Measurements from ENCODE around the gene GOPC.

Gene GOPC

DNA sequence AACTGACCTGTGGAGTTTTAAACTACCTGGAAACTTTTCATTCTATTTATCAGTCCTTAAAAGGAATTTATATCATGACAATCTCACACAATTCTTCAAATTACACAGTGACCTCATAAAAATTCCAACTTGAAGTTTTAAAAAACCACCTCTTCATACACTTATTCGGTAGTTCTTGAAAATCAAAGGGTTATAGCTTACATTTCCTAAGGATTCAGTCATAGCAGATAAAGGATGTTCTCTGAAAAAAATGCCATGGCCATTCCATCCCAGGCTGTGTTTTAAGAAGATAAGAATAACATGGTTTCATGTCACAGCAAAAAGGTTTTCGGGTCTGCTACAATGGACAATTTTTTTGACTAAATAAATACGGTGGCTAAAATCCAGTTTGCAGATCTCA, 41.2 kb downstream of the GOPC start:
- TF ChIP-seq RARB (CRISPR knock-in tag; IDR thresholded peaks at IDR 0.05) (no peak), ZFP3 (CRISPR knock-in tag; IDR thresholded peaks at IDR 0.05) (no peak), OSR1 (CRISPR knock-in tag; IDR thresholded peaks at IDR 0.05) (no peak), SNAI2 (CRISPR knock-in tag; IDR thresholded peaks at IDR 0.05) (no peak), ZC3H10 (CRISPR knock-in tag; IDR thresholded peaks at IDR 0.05) (no peak)

DNA sequence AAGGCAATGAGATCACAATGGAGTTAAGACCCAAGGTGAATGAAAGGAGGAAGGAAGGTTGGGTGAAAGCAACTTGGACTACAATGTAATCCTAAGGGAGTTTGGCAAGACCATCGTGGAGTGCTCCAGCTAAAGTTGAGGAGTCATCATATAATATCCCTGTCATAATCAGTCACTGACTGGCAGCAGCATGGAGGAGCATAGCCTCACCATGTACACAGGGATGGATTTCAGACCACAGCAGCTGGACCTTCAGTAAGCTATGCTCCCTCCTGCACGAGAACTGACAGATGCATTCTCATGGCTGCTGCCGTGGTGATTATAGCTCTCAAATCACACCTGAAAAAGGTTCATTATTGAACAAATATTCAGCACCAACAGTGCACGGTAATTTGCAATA, 43.0 kb downstream of the GOPC start:
- no peak for ATAC-seq
- TF ChIP-seq ISL1 (CRISPR knock-in tag; IDR thresholded peaks at IDR 0.05) = no peak
- no peak for TF ChIP-seq ESRRG (CRISPR knock-in tag; IDR thresholded peaks at IDR 0.05)
- TF ChIP-seq OSR1 (CRISPR knock-in tag; IDR thresholded peaks at IDR 0.05) = no peak
- no peak for TF ChIP-seq PPARA (CRISPR knock-in tag; IDR thresholded peaks at IDR 0.05; ENCODE audit: borderline replicate concordance)
- TF ChIP-seq, protein P1, sequence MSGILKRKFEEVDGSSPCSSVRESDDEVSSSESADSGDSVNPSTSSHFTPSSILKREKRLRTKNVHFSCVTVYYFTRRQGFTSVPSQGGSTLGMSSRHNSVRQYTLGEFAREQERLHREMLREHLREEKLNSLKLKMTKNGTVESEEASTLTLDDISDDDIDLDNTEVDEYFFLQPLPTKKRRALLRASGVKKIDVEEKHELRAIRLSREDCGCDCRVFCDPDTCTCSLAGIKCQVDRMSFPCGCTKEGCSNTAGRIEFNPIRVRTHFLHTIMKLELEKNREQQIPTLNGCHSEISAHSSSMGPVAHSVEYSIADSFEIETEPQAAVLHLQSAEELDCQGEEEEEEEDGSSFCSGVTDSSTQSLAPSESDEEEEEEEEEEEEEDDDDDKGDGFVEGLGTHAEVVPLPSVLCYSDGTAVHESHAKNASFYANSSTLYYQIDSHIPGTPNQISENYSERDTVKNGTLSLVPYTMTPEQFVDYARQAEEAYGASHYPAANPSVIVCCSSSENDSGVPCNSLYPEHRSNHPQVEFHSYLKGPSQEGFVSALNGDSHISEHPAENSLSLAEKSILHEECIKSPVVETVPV (CRISPR knock-in tag; IDR thresholded peaks at IDR 0.05) = no peak
- no peak for TF ChIP-seq TOX (CRISPR knock-in tag; IDR thresholded peaks at IDR 0.05; ENCODE audit: borderline replicate concordance)
- no peak for TF ChIP-seq ZFP30 (CRISPR knock-in tag; IDR thresholded peaks at IDR 0.05)

More for the DNA sequence above, 41.2 kb downstream of the GOPC start:
- no peak for ATAC-seq

DNA sequence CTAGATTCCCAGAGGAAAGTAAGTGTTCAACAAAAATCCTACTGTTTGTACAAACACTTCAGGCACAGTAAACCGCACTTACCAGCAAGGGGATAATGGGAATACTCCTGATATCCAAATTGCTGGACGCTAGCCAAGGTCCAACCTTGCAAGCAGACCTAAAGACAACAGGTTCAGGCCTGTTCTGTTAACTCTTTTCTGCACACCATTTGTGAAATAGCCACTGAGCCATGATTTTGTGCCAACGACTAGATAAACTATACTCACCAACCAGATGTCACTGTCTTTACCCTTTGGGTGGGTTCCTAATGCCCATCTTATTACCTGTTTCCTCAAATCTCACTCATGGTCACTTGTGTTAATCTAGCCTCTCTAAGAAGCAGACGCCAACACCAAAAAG, 43.5 kb downstream of the GOPC start:
- no peak for ATAC-seq
- TF ChIP-seq, protein P1 (CRISPR knock-in tag; IDR thresholded peaks at IDR 0.05) = no peak
- TF ChIP-seq, protein P2, sequence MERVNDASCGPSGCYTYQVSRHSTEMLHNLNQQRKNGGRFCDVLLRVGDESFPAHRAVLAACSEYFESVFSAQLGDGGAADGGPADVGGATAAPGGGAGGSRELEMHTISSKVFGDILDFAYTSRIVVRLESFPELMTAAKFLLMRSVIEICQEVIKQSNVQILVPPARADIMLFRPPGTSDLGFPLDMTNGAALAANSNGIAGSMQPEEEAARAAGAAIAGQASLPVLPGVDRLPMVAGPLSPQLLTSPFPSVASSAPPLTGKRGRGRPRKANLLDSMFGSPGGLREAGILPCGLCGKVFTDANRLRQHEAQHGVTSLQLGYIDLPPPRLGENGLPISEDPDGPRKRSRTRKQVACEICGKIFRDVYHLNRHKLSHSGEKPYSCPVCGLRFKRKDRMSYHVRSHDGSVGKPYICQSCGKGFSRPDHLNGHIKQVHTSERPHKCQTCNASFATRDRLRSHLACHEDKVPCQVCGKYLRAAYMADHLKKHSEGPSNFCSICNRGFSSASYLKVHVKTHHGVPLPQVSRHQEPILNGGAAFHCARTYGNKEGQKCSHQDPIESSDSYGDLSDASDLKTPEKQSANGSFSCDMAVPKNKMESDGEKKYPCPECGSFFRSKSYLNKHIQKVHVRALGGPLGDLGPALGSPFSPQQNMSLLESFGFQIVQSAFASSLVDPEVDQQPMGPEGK (CRISPR knock-in tag; IDR thresholded peaks at IDR 0.05; ENCODE audit: borderline replicate concordance) = no peak
- TF ChIP-seq ISL1 (CRISPR knock-in tag; IDR thresholded peaks at IDR 0.05) (no peak), PPARA (CRISPR knock-in tag; IDR thresholded peaks at IDR 0.05; ENCODE audit: borderline replicate concordance) (no peak), TCF4 (CRISPR knock-in tag; IDR thresholded peaks at IDR 0.05; ENCODE audit: borderline replicate concordance) (no peak), CSDC2 (CRISPR knock-in tag; IDR thresholded peaks at IDR 0.05) (no peak), ZNF565 (CRISPR knock-in tag; conservative IDR thresholded peaks at IDR 0.05; ENCODE audit: low read depth) (no peak), GLIS3 (CRISPR knock-in tag; IDR thresholded peaks at IDR 0.05) (no peak), ARNTL (CRISPR knock-in tag; IDR thresholded peaks at IDR 0.05; ENCODE audit: borderline replicate concordance, low read depth) (no peak), ZNF8 (CRISPR knock-in tag; IDR thresholded peaks at IDR 0.05) (no peak), ESRRG (CRISPR knock-in tag; IDR thresholded peaks at IDR 0.05) (no peak), RARB (CRISPR knock-in tag; IDR thresholded peaks at IDR 0.05) (no peak), ZNF70 (CRISPR knock-in tag; IDR thresholded peaks at IDR 0.05) (no peak), ZC3H10 (CRISPR knock-in tag; IDR thresholded peaks at IDR 0.05) (no peak)
- TF ChIP-seq, protein P3, sequence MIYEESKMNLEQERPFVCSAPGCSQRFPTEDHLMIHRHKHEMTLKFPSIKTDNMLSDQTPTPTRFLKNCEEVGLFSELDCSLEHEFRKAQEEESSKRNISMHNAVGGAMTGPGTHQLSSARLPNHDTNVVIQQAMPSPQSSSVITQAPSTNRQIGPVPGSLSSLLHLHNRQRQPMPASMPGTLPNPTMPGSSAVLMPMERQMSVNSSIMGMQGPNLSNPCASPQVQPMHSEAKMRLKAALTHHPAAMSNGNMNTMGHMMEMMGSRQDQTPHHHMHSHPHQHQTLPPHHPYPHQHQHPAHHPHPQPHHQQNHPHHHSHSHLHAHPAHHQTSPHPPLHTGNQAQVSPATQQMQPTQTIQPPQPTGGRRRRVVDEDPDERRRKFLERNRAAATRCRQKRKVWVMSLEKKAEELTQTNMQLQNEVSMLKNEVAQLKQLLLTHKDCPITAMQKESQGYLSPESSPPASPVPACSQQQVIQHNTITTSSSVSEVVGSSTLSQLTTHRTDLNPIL (CRISPR knock-in tag; IDR thresholded peaks at IDR 0.05; ENCODE audit: low read depth) = no peak
- TF ChIP-seq, protein P4, sequence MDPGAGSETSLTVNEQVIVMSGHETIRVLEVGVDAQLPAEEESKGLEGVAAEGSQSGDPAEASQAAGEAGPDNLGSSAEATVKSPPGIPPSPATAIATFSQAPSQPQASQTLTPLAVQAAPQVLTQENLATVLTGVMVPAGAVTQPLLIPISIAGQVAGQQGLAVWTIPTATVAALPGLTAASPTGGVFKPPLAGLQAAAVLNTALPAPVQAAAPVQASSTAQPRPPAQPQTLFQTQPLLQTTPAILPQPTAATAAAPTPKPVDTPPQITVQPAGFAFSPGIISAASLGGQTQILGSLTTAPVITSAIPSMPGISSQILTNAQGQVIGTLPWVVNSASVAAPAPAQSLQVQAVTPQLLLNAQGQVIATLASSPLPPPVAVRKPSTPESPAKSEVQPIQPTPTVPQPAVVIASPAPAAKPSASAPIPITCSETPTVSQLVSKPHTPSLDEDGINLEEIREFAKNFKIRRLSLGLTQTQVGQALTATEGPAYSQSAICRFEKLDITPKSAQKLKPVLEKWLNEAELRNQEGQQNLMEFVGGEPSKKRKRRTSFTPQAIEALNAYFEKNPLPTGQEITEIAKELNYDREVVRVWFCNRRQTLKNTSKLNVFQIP (CRISPR knock-in tag; IDR thresholded peaks at IDR 0.05; ENCODE audit: borderline replicate concordance, low read depth) = no peak

DNA sequence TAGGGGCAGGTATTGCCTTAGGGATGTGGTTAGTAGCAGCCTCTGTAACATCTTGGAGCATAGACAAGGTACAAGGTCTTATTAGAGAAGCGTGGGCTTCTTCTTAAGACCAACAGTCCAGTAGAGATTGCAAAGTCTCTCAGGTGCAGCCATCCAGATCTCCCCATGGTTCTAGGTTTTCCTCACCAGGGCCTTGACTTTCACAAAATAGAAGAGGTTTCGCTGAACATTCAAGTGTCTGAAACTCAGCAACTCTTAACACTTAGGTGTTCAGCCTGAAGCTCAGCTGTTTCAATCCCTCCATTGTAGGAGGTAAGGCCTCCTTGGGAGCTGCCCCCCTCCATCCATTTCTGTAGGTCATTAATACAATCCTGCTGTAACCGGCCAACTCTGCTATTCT, 44.4 kb downstream of the GOPC start:
- ATAC-seq = no peak
- TF ChIP-seq OSR1 (CRISPR knock-in tag; IDR thresholded peaks at IDR 0.05) (no peak), ISL1 (CRISPR knock-in tag; IDR thresholded peaks at IDR 0.05) (no peak), BACH2 (CRISPR knock-in tag; IDR thresholded peaks at IDR 0.05; ENCODE audit: borderline replicate concordance) (no peak), ESRRG (CRISPR knock-in tag; IDR thresholded peaks at IDR 0.05) (no peak), CSDC2 (CRISPR knock-in tag; IDR thresholded peaks at IDR 0.05) (no peak), GLIS3 (CRISPR knock-in tag; IDR thresholded peaks at IDR 0.05) (no peak), TOX (CRISPR knock-in tag; IDR thresholded peaks at IDR 0.05; ENCODE audit: borderline replicate concordance) (no peak), PPARA (CRISPR knock-in tag; IDR thresholded peaks at IDR 0.05; ENCODE audit: borderline replicate concordance) (no peak), ZC3H10 (CRISPR knock-in tag; IDR thresholded peaks at IDR 0.05) (no peak), ZFP3 (CRISPR knock-in tag; IDR thresholded peaks at IDR 0.05) (no peak), ZFP30 (CRISPR knock-in tag; IDR thresholded peaks at IDR 0.05) (no peak)
- TF ChIP-seq, protein P5, sequence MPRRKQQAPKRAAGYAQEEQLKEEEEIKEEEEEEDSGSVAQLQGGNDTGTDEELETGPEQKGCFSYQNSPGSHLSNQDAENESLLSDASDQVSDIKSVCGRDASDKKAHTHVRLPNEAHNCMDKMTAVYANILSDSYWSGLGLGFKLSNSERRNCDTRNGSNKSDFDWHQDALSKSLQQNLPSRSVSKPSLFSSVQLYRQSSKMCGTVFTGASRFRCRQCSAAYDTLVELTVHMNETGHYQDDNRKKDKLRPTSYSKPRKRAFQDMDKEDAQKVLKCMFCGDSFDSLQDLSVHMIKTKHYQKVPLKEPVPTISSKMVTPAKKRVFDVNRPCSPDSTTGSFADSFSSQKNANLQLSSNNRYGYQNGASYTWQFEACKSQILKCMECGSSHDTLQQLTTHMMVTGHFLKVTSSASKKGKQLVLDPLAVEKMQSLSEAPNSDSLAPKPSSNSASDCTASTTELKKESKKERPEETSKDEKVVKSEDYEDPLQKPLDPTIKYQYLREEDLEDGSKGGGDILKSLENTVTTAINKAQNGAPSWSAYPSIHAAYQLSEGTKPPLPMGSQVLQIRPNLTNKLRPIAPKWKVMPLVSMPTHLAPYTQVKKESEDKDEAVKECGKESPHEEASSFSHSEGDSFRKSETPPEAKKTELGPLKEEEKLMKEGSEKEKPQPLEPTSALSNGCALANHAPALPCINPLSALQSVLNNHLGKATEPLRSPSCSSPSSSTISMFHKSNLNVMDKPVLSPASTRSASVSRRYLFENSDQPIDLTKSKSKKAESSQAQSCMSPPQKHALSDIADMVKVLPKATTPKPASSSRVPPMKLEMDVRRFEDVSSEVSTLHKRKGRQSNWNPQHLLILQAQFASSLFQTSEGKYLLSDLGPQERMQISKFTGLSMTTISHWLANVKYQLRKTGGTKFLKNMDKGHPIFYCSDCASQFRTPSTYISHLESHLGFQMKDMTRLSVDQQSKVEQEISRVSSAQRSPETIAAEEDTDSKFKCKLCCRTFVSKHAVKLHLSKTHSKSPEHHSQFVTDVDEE (CRISPR knock-in tag; IDR thresholded peaks at IDR 0.05) = no peak
- TF ChIP-seq, protein P3 (CRISPR knock-in tag; IDR thresholded peaks at IDR 0.05; ENCODE audit: low read depth) = no peak
